GM20000 (cell line): ENCODE data around the gene SLC4A4.
"Not testable (repeated sequence)": the region's sequence is repeated elsewhere in the genome, so short reads cannot be mapped to it uniquely, and the experiment has no call there.

Experiments
- DNase-seq: peaks from one replicate; pipeline ENCODE4 v3.0.0; 2012; ENCODE audit warnings: low spot score
- CTCF ChIP-seq: IDR thresholded peaks from 2 replicates; pipeline ENCODE4 v1.5.1; 2012; ENCODE audit warnings: mild to moderate bottlenecking, control low read depth; ENCODE audit errors: extremely low read depth, missing control alignments

Gene SLC4A4

GRCh38 chr4:71405791-71406190, 67.0 kb downstream of the SLC4A4 start:
- TF ChIP-seq CTCF: no peak
- no peak for DNase-seq

- DNase-seq: no peak
- no peak for TF ChIP-seq CTCF
Observed at GRCh38 chr4:71406459-71406963, 67.7 kb downstream of the SLC4A4 start.

- DNase-seq: not testable (repeated sequence)
Observed at GRCh38 chr4:71408961-71409360, 70.1 kb downstream of the SLC4A4 start.

GRCh38 chr4:71411981-71412380, 73.2 kb downstream of the SLC4A4 start:
- DNase-seq: no peak
- no peak for TF ChIP-seq CTCF

- DNase-seq: no peak
- TF ChIP-seq CTCF: no peak
Observed at GRCh38 chr4:71415491-71415890, 76.7 kb downstream of the SLC4A4 start.

- TF ChIP-seq CTCF: no peak
- DNase-seq: no peak
Observed at GRCh38 chr4:71417150-71417549, 78.3 kb downstream of the SLC4A4 start.

- no peak for DNase-seq
- TF ChIP-seq CTCF: no peak
Observed at GRCh38 chr4:71426381-71427042, 87.7 kb downstream of the SLC4A4 start.

- TF ChIP-seq CTCF: no peak
- DNase-seq: no peak
Observed at GRCh38 chr4:71429106-71429505, 90.3 kb downstream of the SLC4A4 start.
